HG03521 (cell line): ENCODE data around the gene PELI1.

ENCODE experiments used
- ATAC-seq: cut with Tn5 transposase; IDR thresholded peaks from one replicate; pipeline ENCODE4 v1.9.1; 2021; ENCODE audit warnings: mild to moderate bottlenecking, moderate library complexity; ENCODE audit not compliant: unreplicated experiment

PELI1 gene

GRCh38 chr2:64144057-64145013 lies at the start of gene PELI1:
Gene PELI1, minus strand, starts transcription at chr2:64144420. Its CDS starts 36,110 bp downstream, at chr2:64108310.
- peak; percentile 76 for ATAC-seq

GRCh38 chr2:64193491-64193890 lies 49.3 kb upstream of the PELI1 start:
- ATAC-seq: no peak

- no peak for ATAC-seq
Measured at GRCh38 chr2:64192664-64193105, 48.5 kb upstream of the PELI1 start.

- no peak for ATAC-seq
Measured at GRCh38 chr2:64192125-64192479, 47.9 kb upstream of the PELI1 start.

- ATAC-seq: no peak
Measured at GRCh38 chr2:64189586-64189985, 45.4 kb upstream of the PELI1 start.

- ATAC-seq: no peak
Measured at GRCh38 chr2:64189167-64189566, 44.9 kb upstream of the PELI1 start.

- no peak for ATAC-seq
Measured at GRCh38 chr2:64186699-64187605, 42.7 kb upstream of the PELI1 start.

GRCh38 chr2:64179582-64180321 lies 35.5 kb upstream of the PELI1 start:
- peak; percentile 77 for ATAC-seq

GRCh38 chr2:64177315-64177714 lies 33.1 kb upstream of the PELI1 start:
- no peak for ATAC-seq

GRCh38 chr2:64175419-64176197 lies 31.4 kb upstream of the PELI1 start:
- ATAC-seq: no peak

GRCh38 chr2:64173156-64174135 lies 29.2 kb upstream of the PELI1 start:
- no peak for ATAC-seq

GRCh38 chr2:64168756-64169155 lies 24.5 kb upstream of the PELI1 start:
- no peak for ATAC-seq

- no peak for ATAC-seq
Measured at GRCh38 chr2:64168201-64168600, 24.0 kb upstream of the PELI1 start.

GRCh38 chr2:64166637-64167420 lies 22.6 kb upstream of the PELI1 start:
- no peak for ATAC-seq

GRCh38 chr2:64166212-64166611 lies 22.0 kb upstream of the PELI1 start:
- no peak for ATAC-seq

- no peak for ATAC-seq
Measured at GRCh38 chr2:64165706-64166105, 21.5 kb upstream of the PELI1 start.

GRCh38 chr2:64164629-64165028 lies 20.4 kb upstream of the PELI1 start:
- ATAC-seq: no peak

- no peak for ATAC-seq
Measured at GRCh38 chr2:64162516-64162915, 18.3 kb upstream of the PELI1 start.
